ENCODE measurements around the gene AOAH.

AOAH gene

GRCh38 chr7:36755484-36755883 lies 31.2 kb upstream of the AOAH start:
- H3K36me3 ChIP-seq (ENCODE audit: control insufficient read depth, insufficient read depth, low read length): no peaks in the 10 kb centered on the region
- DNase-seq (ENCODE audit: extremely low read depth, insufficient read length): no peak
- no peak for TF ChIP-seq CTCF (IDR thresholded peaks at IDR 0.05; ENCODE audit: insufficient read depth, low read length, poor library complexity, severe bottlenecking)

GRCh38 chr7:36752026-36752711 lies 27.9 kb upstream of the AOAH start:
- H3K27me3 ChIP-seq (replicated peaks; ENCODE audit: control insufficient read depth, insufficient read depth, low read length): peaks cover 1% of the 10 kb centered on the region; the same call in 1 of the 2 replicates
- no peak overlapping the region for H3K4me3 ChIP-seq (replicated peaks; ENCODE audit: low read depth, low read length)
- no peak for DNase-seq (ENCODE audit: extremely low read depth, insufficient read length)
- H3K36me3 ChIP-seq (ENCODE audit: control insufficient read depth, insufficient read depth, low read length): no peaks in the 10 kb centered on the region
- no peak for TF ChIP-seq CTCF (IDR thresholded peaks at IDR 0.05; ENCODE audit: insufficient read depth, low read length, poor library complexity, severe bottlenecking)

More at GRCh38 chr7:36755484-36755883, 31.2 kb upstream of the AOAH start:
- Histone ChIP-seq H3K4me3 (replicated peaks; ENCODE audit: low read depth, low read length) (no peak overlapping the region), H3K27me3 (replicated peaks; ENCODE audit: control insufficient read depth, insufficient read depth, low read length) (no peaks in the 10 kb centered on the region; the same call in 1 of the 2 replicates)

DNA sequence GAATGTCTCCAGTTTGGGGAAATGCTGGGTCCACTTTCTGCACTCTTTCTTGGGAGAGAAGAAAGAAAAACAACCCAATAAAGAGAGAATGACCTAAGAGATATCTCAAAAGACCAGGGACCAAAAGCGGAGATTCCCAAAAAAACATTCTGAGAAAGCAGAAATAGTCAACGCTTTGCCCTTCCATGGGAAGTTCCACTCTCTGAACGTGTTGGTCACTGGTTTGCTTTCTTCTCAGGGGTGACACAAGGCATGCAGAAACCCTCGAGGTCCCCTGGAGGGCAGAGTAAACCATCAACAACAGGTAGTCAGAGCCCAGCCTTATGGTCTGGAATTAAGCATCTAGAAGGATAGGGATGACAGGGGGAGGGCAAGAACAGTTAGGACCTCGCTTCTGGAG lies 26.2 kb upstream of the AOAH start:
- no peak for TF ChIP-seq CTCF (IDR thresholded peaks at IDR 0.05; ENCODE audit: insufficient read depth, low read length, poor library complexity, severe bottlenecking)
- Histone ChIP-seq H3K4me3 (replicated peaks; ENCODE audit: low read depth, low read length) (no peak overlapping the region), H3K27me3 (replicated peaks; ENCODE audit: control insufficient read depth, insufficient read depth, low read length) (peaks cover 3% of the 10 kb centered on the region), H3K36me3 (ENCODE audit: control insufficient read depth, insufficient read depth, low read length) (no peaks in the 10 kb centered on the region)
- DNase-seq (ENCODE audit: extremely low read depth, insufficient read length): no peak

DNA sequence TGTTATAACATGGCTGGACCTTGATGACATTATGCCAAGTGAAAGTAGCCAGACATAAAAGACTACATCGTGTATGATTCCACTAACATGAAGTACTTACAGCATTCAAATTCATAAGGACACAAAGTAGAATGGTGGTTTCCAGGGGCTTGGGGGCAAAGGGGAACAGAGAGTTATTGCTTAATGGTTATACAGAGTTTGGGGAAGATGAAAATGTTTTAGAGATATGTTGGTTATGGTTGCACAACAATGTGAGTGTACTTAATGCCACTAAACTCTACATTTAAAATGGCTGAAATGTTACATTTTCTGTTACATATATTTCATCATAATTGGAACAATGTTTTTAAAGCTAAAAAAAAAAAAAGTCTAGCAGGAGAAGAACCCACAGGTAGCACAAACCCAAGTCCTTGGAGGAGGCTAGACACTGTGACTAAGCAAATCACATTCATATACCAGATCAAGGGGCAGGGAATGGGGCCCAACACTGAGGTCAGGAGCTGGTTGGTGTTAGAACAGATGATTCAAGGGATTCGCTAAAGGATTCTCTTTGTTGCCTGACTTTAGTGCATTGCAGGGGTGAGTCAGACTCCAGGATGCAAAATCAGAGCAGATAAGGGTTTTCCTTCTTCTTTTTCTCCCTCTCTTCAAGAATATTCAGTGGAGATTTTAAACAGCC lies 25.1 kb upstream of the AOAH start:
- Histone ChIP-seq H3K4me3 (replicated peaks; ENCODE audit: low read depth, low read length) (no peak overlapping the region), H3K27me3 (replicated peaks; ENCODE audit: control insufficient read depth, insufficient read depth, low read length) (peaks cover 3% of the 10 kb centered on the region), H3K36me3 (ENCODE audit: control insufficient read depth, insufficient read depth, low read length) (no peaks in the 10 kb centered on the region)
- no peak for TF ChIP-seq CTCF (IDR thresholded peaks at IDR 0.05; ENCODE audit: insufficient read depth, low read length, poor library complexity, severe bottlenecking)
- DNase-seq (ENCODE audit: extremely low read depth, insufficient read length): no peak

GRCh38 chr7:36748017-36748487 lies 23.8 kb upstream of the AOAH start:
- DNase-seq (ENCODE audit: extremely low read depth, insufficient read length): no peak
- no peak overlapping the region for H3K4me3 ChIP-seq (replicated peaks; ENCODE audit: low read depth, low read length)
- no peak for TF ChIP-seq CTCF (IDR thresholded peaks at IDR 0.05; ENCODE audit: insufficient read depth, low read length, poor library complexity, severe bottlenecking)
- H3K27me3 ChIP-seq (replicated peaks; ENCODE audit: control insufficient read depth, insufficient read depth, low read length): peaks cover 3% of the 10 kb centered on the region
- H3K36me3 ChIP-seq (ENCODE audit: control insufficient read depth, insufficient read depth, low read length): no peaks in the 10 kb centered on the region

Measured in GM06990 (cell line).